ENCODE measurements around the gene ZBTB20. TPM values are rescaled to one million over a fixed set of nuclear protein-coding genes. Genes with fewer than 3 reads are reported as not detected.

The ZBTB20 gene
- total and polyA plus RNA-seq, 2 donors from 2014 or later, result 0.99 to 142 TPM

- Histone ChIP-seq H3K9me3 (ENCODE audit: control insufficient read depth in 2 of 3, insufficient read depth in 1 of 3, low read length in 3 of 3) (no peaks in the 10 kb centered on the region), H3K36me3 (ENCODE audit: control insufficient read depth in 2 of 3, insufficient read depth in 3 of 3, low read length in 3 of 3) (no peaks in the 10 kb centered on the region), H3K27me3 (ENCODE audit: control insufficient read depth, insufficient read depth, low read length) (no peaks in the 10 kb centered on the region), H3K4me1 (ENCODE audit: control insufficient read depth in 2 of 3, insufficient read depth in 2 of 3, low read depth in 1 of 3, low read length in 3 of 3) (no peaks in the 10 kb centered on the region), H3K9ac (ENCODE audit: low read length in 3 of 3) (no peak overlapping the region), H3K27ac (ENCODE audit: low read depth in 2 of 2, low read length in 2 of 2) (no peak overlapping the region), H3K4me3 (ENCODE audit: low read length in 3 of 3) (no peak overlapping the region)
- intact Hi-C loops (cut with DNase I), result no loop called here
- no peak for DNase-seq
- FAIRE-seq, result no peak
- TF ChIP-seq CTCF (IDR thresholded peaks at IDR 0.05; ENCODE audit: borderline replicate concordance, extremely low read depth, insufficient read depth), result no peak
These were observed 142.6 kb downstream of the ZBTB20 start for GRCh38 chr3:115004201-115005140.

GRCh38 chr3:114998971-114999579, 148.0 kb downstream of the ZBTB20 start:
- H3K9ac ChIP-seq (ENCODE audit: low read length in 3 of 3), result no peak overlapping the region
- no peak overlapping the region for H3K4me3 ChIP-seq (ENCODE audit: low read length in 3 of 3)
- H3K27me3 ChIP-seq (ENCODE audit: control insufficient read depth, insufficient read depth, low read length), result no peaks in the 10 kb centered on the region
- no peak overlapping the region for H3K27ac ChIP-seq (ENCODE audit: low read depth in 2 of 2, low read length in 2 of 2)
- H3K9me3 ChIP-seq (ENCODE audit: control insufficient read depth in 2 of 3, insufficient read depth in 1 of 3, low read length in 3 of 3), result no peaks in the 10 kb centered on the region
- DNase-seq (no peak), FAIRE-seq (no peak)
- intact Hi-C loops (cut with DNase I), result no loop called here
- no peaks in the 10 kb centered on the region for H3K4me1 ChIP-seq (ENCODE audit: control insufficient read depth in 2 of 3, insufficient read depth in 2 of 3, low read depth in 1 of 3, low read length in 3 of 3)
- TF ChIP-seq CTCF (IDR thresholded peaks at IDR 0.05; ENCODE audit: borderline replicate concordance, extremely low read depth, insufficient read depth), result no peak
- H3K36me3 ChIP-seq (ENCODE audit: control insufficient read depth in 2 of 3, insufficient read depth in 3 of 3, low read length in 3 of 3), result no peaks in the 10 kb centered on the region

GRCh38 chr3:114994554-114995341, 152.3 kb downstream of the ZBTB20 start:
- H3K4me3 ChIP-seq (ENCODE audit: low read length in 3 of 3), result no peak overlapping the region
- FAIRE-seq (no peak), DNase-seq (no peak)
- intact Hi-C loops (cut with DNase I), result no loop called here
- H3K9ac ChIP-seq (ENCODE audit: low read length in 3 of 3), result no peak overlapping the region
- TF ChIP-seq CTCF (IDR thresholded peaks at IDR 0.05; ENCODE audit: borderline replicate concordance, extremely low read depth, insufficient read depth), result no peak
- no peaks in the 10 kb centered on the region for H3K27me3 ChIP-seq (ENCODE audit: control insufficient read depth, insufficient read depth, low read length)
- H3K4me1 ChIP-seq (ENCODE audit: control insufficient read depth in 2 of 3, insufficient read depth in 2 of 3, low read depth in 1 of 3, low read length in 3 of 3), result no peaks in the 10 kb centered on the region
- no peak overlapping the region for H3K27ac ChIP-seq (ENCODE audit: low read depth in 2 of 2, low read length in 2 of 2)
- H3K36me3 ChIP-seq (ENCODE audit: control insufficient read depth in 2 of 3, insufficient read depth in 3 of 3, low read length in 3 of 3), result no peaks in the 10 kb centered on the region
- no peaks in the 10 kb centered on the region for H3K9me3 ChIP-seq (ENCODE audit: control insufficient read depth in 2 of 3, insufficient read depth in 1 of 3, low read length in 3 of 3)

Measured in kidney (tissue), 14 donors.